Myocyte (in vitro differentiated cells): ENCODE measurements around the gene RNF141. TPM values are rescaled to one million over a fixed set of nuclear protein-coding genes. Genes with fewer than 3 reads are reported as not detected.

Source experiments
- DNase-seq: peaks from one replicate; pipeline ENCODE4 v3.0.0-alpha.2; 2012; ENCODE audit warnings: low read depth
- total RNA-seq: library from RNA; depleted of rRNA; stranded (reverse); fragments of >200 nt; gene quantifications from 2 replicates; pipeline ENCODE4 v1.2.3, GENCODE V29; 2014

The RNF141 gene
- total RNA-seq, 1 donor from 2014 or later: 29.6 TPM

GRCh38 chr11:10522921-10523320 is 18.1 kb downstream of the RNF141 start:
- DNase-seq: no peak

- DNase-seq: no peak
These were observed 18.7 kb downstream of the RNF141 start for GRCh38 chr11:10522276-10522675.

GRCh38 chr11:10520562-10520961 is 20.4 kb downstream of the RNF141 start:
- no peak for DNase-seq

GRCh38 chr11:10519630-10520029 is 21.4 kb downstream of the RNF141 start:
- DNase-seq: no peak

- no peak for DNase-seq
These were observed 22.1 kb downstream of the RNF141 start for GRCh38 chr11:10518891-10519290.

- no peak for DNase-seq
These were observed 22.9 kb downstream of the RNF141 start for GRCh38 chr11:10518123-10518522.

GRCh38 chr11:10515418-10515817 is 25.6 kb downstream of the RNF141 start:
- DNase-seq: no peak

GRCh38 chr11:10514709-10515108 is 26.3 kb downstream of the RNF141 start:
- DNase-seq: peak; percentile 43

- no peak for DNase-seq
These were observed 26.8 kb downstream of the RNF141 start for GRCh38 chr11:10514202-10514601.

- no peak for DNase-seq
These were observed 29.8 kb downstream of the RNF141 start for GRCh38 chr11:10511181-10511621.

GRCh38 chr11:10506008-10506370 is 35.0 kb downstream of the RNF141 start:
- DNase-seq: no peak

GRCh38 chr11:10505278-10506007 is 35.5 kb downstream of the RNF141 start:
- no peak for DNase-seq

GRCh38 chr11:10504490-10504889 is 36.5 kb downstream of the RNF141 start:
- DNase-seq: no peak

- no peak for DNase-seq
These were observed 37.1 kb downstream of the RNF141 start for GRCh38 chr11:10503777-10504480.

- no peak for DNase-seq
These were observed 37.8 kb downstream of the RNF141 start for GRCh38 chr11:10503221-10503620.

GRCh38 chr11:10502770-10503169 is 38.2 kb downstream of the RNF141 start:
- no peak for DNase-seq

- no peak for DNase-seq
These were observed 38.8 kb downstream of the RNF141 start for GRCh38 chr11:10502065-10502680.

GRCh38 chr11:10500757-10501684 is 40.0 kb downstream of the RNF141 start:
- DNase-seq: no peak

GRCh38 chr11:10499874-10500601 is 40.9 kb downstream of the RNF141 start:
- DNase-seq: no peak

- no peak for DNase-seq
These were observed 41.5 kb downstream of the RNF141 start for GRCh38 chr11:10499452-10499851.
